ENCODE results near the gene KSR2. TPM values are rescaled to one million over a fixed set of nuclear protein-coding genes. Genes with fewer than 3 reads are reported as not detected.

Gene KSR2
- total and polyA plus RNA-seq, 2 donors from 2014 or later = 0.34 to 2.9 TPM

GRCh38 chr12:117981267-117981666 lies 12.5 kb upstream of the KSR2 start:
- H3K9me3 ChIP-seq (ENCODE audit: control insufficient read depth in 2 of 3, insufficient read depth in 1 of 3, low read length in 3 of 3) = no peaks in the 10 kb centered on the region
- TF ChIP-seq CTCF (IDR thresholded peaks at IDR 0.05; ENCODE audit: borderline replicate concordance, extremely low read depth, insufficient read depth) = no peak
- no peak overlapping the region for H3K9ac ChIP-seq (ENCODE audit: low read length in 3 of 3)
- intact Hi-C loops (cut with DNase I) = no loop called here
- no peak overlapping the region for H3K27ac ChIP-seq (ENCODE audit: low read depth in 2 of 2, low read length in 2 of 2)
- H3K36me3 ChIP-seq (ENCODE audit: control insufficient read depth in 2 of 3, insufficient read depth in 3 of 3, low read length in 3 of 3) = no peaks in the 10 kb centered on the region
- H3K4me1 ChIP-seq (ENCODE audit: control insufficient read depth in 2 of 3, insufficient read depth in 2 of 3, low read depth in 1 of 3, low read length in 3 of 3) = no peaks in the 10 kb centered on the region
- no peaks in the 10 kb centered on the region for H3K27me3 ChIP-seq (ENCODE audit: control insufficient read depth, insufficient read depth, low read length)
- FAIRE-seq (no peak), DNase-seq (no peak)
- no peak overlapping the region for H3K4me3 ChIP-seq (ENCODE audit: low read length in 3 of 3)

- FAIRE-seq (no peak), DNase-seq (no peak)
- no peak for TF ChIP-seq CTCF (IDR thresholded peaks at IDR 0.05; ENCODE audit: borderline replicate concordance, extremely low read depth, insufficient read depth)
- no peak overlapping the region for H3K27ac ChIP-seq (ENCODE audit: low read depth in 2 of 2, low read length in 2 of 2)
- intact Hi-C loops (cut with DNase I) = no loop called here
- H3K9ac ChIP-seq (ENCODE audit: low read length in 3 of 3) = no peak overlapping the region
- H3K4me1 ChIP-seq (ENCODE audit: control insufficient read depth in 2 of 3, insufficient read depth in 2 of 3, low read depth in 1 of 3, low read length in 3 of 3) = no peaks in the 10 kb centered on the region
- no peaks in the 10 kb centered on the region for H3K36me3 ChIP-seq (ENCODE audit: control insufficient read depth in 2 of 3, insufficient read depth in 3 of 3, low read length in 3 of 3)
- no peaks in the 10 kb centered on the region for H3K27me3 ChIP-seq (ENCODE audit: control insufficient read depth, insufficient read depth, low read length)
- H3K9me3 ChIP-seq (ENCODE audit: control insufficient read depth in 2 of 3, insufficient read depth in 1 of 3, low read length in 3 of 3) = no peaks in the 10 kb centered on the region
- H3K4me3 ChIP-seq (ENCODE audit: low read length in 3 of 3) = no peak overlapping the region
These were observed 11.8 kb upstream of the KSR2 start for GRCh38 chr12:117980616-117981015.

DNA sequence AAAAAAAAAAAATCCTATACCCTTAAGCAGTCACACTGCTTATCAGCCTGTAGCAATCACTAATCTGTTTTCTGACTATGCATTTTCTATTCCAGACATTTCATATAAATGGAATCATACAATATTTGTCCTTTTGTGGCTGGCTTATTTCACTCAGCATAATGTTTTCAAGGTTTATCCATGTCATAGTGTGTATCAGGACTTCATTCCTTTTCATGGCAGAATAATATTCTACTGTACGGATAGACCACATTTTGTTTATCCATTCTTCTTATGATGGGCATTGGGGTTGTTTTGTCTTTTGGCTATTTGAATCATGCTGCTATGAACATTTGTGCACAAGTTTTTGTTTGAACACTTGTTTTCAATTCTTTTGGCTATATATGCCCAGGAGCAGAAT lies 8.6 kb upstream of the KSR2 start:
- no peak overlapping the region for H3K27ac ChIP-seq (ENCODE audit: low read depth in 2 of 2, low read length in 2 of 2)
- H3K27me3 ChIP-seq (ENCODE audit: control insufficient read depth, insufficient read depth, low read length) = no peaks in the 10 kb centered on the region
- FAIRE-seq (no peak), DNase-seq (no peak)
- intact Hi-C loops (cut with DNase I) = no loop called here
- no peaks in the 10 kb centered on the region for H3K36me3 ChIP-seq (ENCODE audit: control insufficient read depth in 2 of 3, insufficient read depth in 3 of 3, low read length in 3 of 3)
- no peak for TF ChIP-seq CTCF (IDR thresholded peaks at IDR 0.05; ENCODE audit: borderline replicate concordance, extremely low read depth, insufficient read depth)
- H3K4me3 ChIP-seq (ENCODE audit: low read length in 3 of 3) = no peak overlapping the region
- no peaks in the 10 kb centered on the region for H3K9me3 ChIP-seq (ENCODE audit: control insufficient read depth in 2 of 3, insufficient read depth in 1 of 3, low read length in 3 of 3)
- H3K9ac ChIP-seq (ENCODE audit: low read length in 3 of 3) = no peak overlapping the region
- no peaks in the 10 kb centered on the region for H3K4me1 ChIP-seq (ENCODE audit: control insufficient read depth in 2 of 3, insufficient read depth in 2 of 3, low read depth in 1 of 3, low read length in 3 of 3)

DNA sequence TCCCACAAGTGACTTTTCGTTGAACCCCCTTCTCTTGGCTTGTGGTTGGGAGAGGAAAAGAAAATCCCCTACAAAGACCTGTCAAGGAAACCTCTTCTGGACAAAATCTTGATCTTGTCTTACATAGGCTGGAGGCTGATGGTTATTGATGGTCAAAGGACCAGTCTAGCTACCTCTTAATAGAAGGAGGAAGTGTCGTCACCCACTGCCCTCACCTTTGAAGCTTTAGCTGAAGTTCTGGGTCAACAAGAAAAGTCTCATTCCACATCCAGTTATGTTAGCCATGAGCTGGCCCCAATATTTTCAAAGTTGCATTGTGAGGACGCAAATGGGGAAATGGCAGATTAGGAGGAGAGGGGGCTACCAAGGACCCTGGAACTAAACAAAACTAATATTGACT lies 6.2 kb upstream of the KSR2 start:
- Histone ChIP-seq H3K9ac (ENCODE audit: low read length in 3 of 3) (no peak overlapping the region), H3K36me3 (ENCODE audit: control insufficient read depth in 2 of 3, insufficient read depth in 3 of 3, low read length in 3 of 3) (no peaks in the 10 kb centered on the region), H3K4me1 (ENCODE audit: control insufficient read depth in 2 of 3, insufficient read depth in 2 of 3, low read depth in 1 of 3, low read length in 3 of 3) (no peaks in the 10 kb centered on the region), H3K27ac (ENCODE audit: low read depth in 2 of 2, low read length in 2 of 2) (no peak overlapping the region), H3K4me3 (ENCODE audit: low read length in 3 of 3) (no peak overlapping the region), H3K9me3 (ENCODE audit: control insufficient read depth in 2 of 3, insufficient read depth in 1 of 3, low read length in 3 of 3) (peaks cover 0 to 3% (median 2%) of the 10 kb centered on the region in 3 donors), H3K27me3 (ENCODE audit: control insufficient read depth, insufficient read depth, low read length) (no peaks in the 10 kb centered on the region)
- TF ChIP-seq CTCF (IDR thresholded peaks at IDR 0.05; ENCODE audit: borderline replicate concordance, extremely low read depth, insufficient read depth) = no peak
- DNase-seq = no peak
- intact Hi-C loops (cut with DNase I) = no loop called here
- no peak for FAIRE-seq
